ENCODE results near the gene LIN7C. TPM values are rescaled to one million over a fixed set of nuclear protein-coding genes. Genes with fewer than 3 reads are reported as not detected.

The LIN7C gene
- total RNA-seq, 6 donors from 2014 or later: 13.0 to 52.9 (median 26.2) TPM

DNA sequence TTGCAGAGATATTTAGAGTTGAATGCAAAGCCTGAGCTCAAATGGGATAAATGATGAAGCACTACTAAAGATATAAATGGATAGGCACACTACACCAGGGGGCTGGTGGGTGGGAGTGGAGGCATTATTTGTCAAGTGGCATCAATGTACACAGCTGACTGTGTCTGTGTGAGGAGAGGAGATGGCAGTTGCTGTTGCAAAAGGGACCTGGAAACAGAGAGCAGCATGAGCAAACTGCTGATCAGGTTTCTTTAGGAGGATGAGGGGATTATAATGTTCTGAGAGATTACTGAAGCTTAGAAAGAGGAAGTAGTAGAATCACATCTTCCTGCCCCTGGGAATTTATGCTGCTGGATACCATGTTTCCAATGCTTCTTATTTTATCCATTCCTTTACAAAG is 39.4 kb upstream of the LIN7C start:
- DNase-seq (no peak), ATAC-seq (ENCODE audit: low FRiP score in 2 of 2) (no peak)
- Histone ChIP-seq H3K36me3 (no peaks in the 10 kb centered on the region), H3K9me3 (no peaks in the 10 kb centered on the region), H3K27me3 (no peaks in the 10 kb centered on the region), H3K4me3 (no peak overlapping the region), H3K27ac (no peak overlapping the region), H3K4me1 (no peaks in the 10 kb centered on the region)
- no peak for TF ChIP-seq CTCF (IDR thresholded peaks at IDR 0.05)
- TF ChIP-seq POLR2A (IDR thresholded peaks at IDR 0.05): no peak
- TF ChIP-seq EP300 (IDR thresholded peaks at IDR 0.05): no peak
- TF ChIP-seq POLR2AphosphoS5 (IDR thresholded peaks at IDR 0.05): no peak

DNA sequence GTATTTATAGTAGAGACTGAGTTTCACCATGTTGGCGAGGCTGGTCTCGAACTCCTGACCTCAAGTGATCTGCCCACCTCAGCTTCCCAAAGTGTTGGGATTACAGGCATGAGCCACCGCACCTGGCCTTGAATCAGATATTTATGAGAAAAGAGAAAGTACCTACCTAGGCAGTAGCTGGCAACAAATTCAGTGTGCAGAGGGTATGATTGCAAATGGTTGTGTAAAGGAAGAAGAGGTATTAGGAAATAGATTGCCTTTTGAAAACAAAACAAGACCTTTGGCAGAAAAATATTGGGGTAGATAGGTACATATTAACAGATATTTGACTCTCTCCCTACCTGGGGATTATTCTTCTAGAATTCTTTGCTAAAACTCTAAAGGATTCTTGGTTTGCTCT is 38.5 kb upstream of the LIN7C start:
- Histone ChIP-seq H3K4me1 (no peaks in the 10 kb centered on the region), H3K9me3 (no peaks in the 10 kb centered on the region), H3K36me3 (no peaks in the 10 kb centered on the region), H3K27me3 (no peaks in the 10 kb centered on the region), H3K27ac (no peak overlapping the region), H3K4me3 (no peak overlapping the region)
- WGBS, 2 donors: 92 to 94% methylated on average over 3 of the region's 3 CpGs
- ATAC-seq (ENCODE audit: low FRiP score in 2 of 2) (no peak), DNase-seq (no peak)
- TF ChIP-seq CTCF (IDR thresholded peaks at IDR 0.05) (no peak), EP300 (IDR thresholded peaks at IDR 0.05) (no peak), POLR2A (IDR thresholded peaks at IDR 0.05) (no peak), POLR2AphosphoS5 (IDR thresholded peaks at IDR 0.05) (no peak)

GRCh38 chr11:27541790-27542189 is 35.2 kb upstream of the LIN7C start:
- no peak for ATAC-seq (ENCODE audit: low FRiP score in 2 of 2)
- no peak for TF ChIP-seq POLR2A (IDR thresholded peaks at IDR 0.05)
- TF ChIP-seq POLR2AphosphoS5 (IDR thresholded peaks at IDR 0.05): no peak
- no peak for TF ChIP-seq EP300 (IDR thresholded peaks at IDR 0.05)
- TF ChIP-seq CTCF (IDR thresholded peaks at IDR 0.05): no peak
- Histone ChIP-seq H3K27ac (no peak overlapping the region), H3K36me3 (no peaks in the 10 kb centered on the region), H3K4me1 (no peaks in the 10 kb centered on the region), H3K27me3 (no peaks in the 10 kb centered on the region), H3K4me3 (no peak overlapping the region), H3K9me3 (no peaks in the 10 kb centered on the region)
- DNase-seq: no peak
- 92 to 95% methylated on average over 2 of the region's 2 CpGs for WGBS, 2 donors

DNA sequence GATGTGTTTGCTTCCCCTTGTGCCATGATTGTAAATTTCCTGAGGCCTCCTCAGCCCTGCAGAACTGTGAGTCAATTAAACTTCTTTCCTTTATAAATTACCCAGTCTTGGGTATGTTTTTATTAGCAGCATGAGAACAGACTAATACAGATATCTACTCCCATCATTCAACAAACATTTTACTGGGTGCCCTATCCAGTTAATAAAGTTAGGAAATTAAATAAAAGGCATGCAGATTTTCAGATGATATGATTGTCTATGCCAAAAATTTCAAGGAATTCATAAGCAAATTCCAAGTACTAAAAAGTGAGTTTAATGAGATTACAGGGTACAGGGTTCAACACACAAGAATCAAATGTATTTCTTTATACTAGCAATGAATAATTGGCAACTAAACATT is 33.5 kb upstream of the LIN7C start:
- H3K36me3 ChIP-seq: no peaks in the 10 kb centered on the region
- ATAC-seq (ENCODE audit: low FRiP score in 2 of 2): no peak
- H3K4me3 ChIP-seq: no peak overlapping the region
- DNase-seq: no peak
- no peaks in the 10 kb centered on the region for H3K4me1 ChIP-seq
- no peaks in the 10 kb centered on the region for H3K9me3 ChIP-seq
- H3K27me3 ChIP-seq: no peaks in the 10 kb centered on the region
- no peak overlapping the region for H3K27ac ChIP-seq
- TF ChIP-seq CTCF (IDR thresholded peaks at IDR 0.05) (no peak), POLR2AphosphoS5 (IDR thresholded peaks at IDR 0.05) (no peak), POLR2A (IDR thresholded peaks at IDR 0.05) (no peak), EP300 (IDR thresholded peaks at IDR 0.05) (no peak)

GRCh38 chr11:27535103-27535502 is 28.5 kb upstream of the LIN7C start:
- TF ChIP-seq EP300 (IDR thresholded peaks at IDR 0.05) (no peak), POLR2AphosphoS5 (IDR thresholded peaks at IDR 0.05) (no peak), POLR2A (IDR thresholded peaks at IDR 0.05) (no peak), CTCF (IDR thresholded peaks at IDR 0.05) (no peak)
- 94 to 95% methylated on average over 2 of the region's 2 CpGs for WGBS, 2 donors
- no peak for DNase-seq
- no peaks in the 10 kb centered on the region for H3K27me3 ChIP-seq
- H3K9me3 ChIP-seq: no peaks in the 10 kb centered on the region
- no peak for ATAC-seq (ENCODE audit: low FRiP score in 2 of 2)
- no peaks in the 10 kb centered on the region for H3K36me3 ChIP-seq
- H3K4me1 ChIP-seq: no peaks in the 10 kb centered on the region
- H3K27ac ChIP-seq: no peak overlapping the region
- H3K4me3 ChIP-seq: no peak overlapping the region
